Upper lobe of left lung (tissue), 4 donors: ENCODE results near the gene TAPBPL.

ENCODE experiments used
- CTCF ChIP-seq, 6 experiments: fragments of 450-650 bp in 4 of 6; fragments of 200-600 bp in 2 of 6; sonication (generic) in 2 of 6; IDR thresholded peaks; one replicate each; pipeline ENCODE4 v1.5.1; 2016 to 2019; ENCODE audit warnings: antibody characterized with exemption in 6 of 6
- EP300 ChIP-seq, 4 donors: sonication (generic); formaldehyde crosslinking; IDR thresholded peaks; one replicate each; pipeline ENCODE4 v1.5.1; 2017; ENCODE audit warnings: antibody characterized with exemption in 4 of 4, control low read depth in 2 of 4
- POLR2A ChIP-seq, 4 donors: fragments of 450-650 bp; IDR thresholded peaks; one replicate each; pipeline ENCODE4 v1.5.1; 2016 to 2017; ENCODE audit warnings: antibody characterized with exemption in 4 of 4, mild to moderate bottlenecking in 2 of 4
- POLR2AphosphoS5 ChIP-seq, 2 donors: sonication (generic); formaldehyde crosslinking; IDR thresholded peaks; one replicate each; pipeline ENCODE4 v1.5.1; 2017; ENCODE audit warnings: antibody characterized with exemption in 2 of 2

GRCh38 chr12:6418796-6419195, 33.0 kb upstream of the TAPBPL start:
- TF ChIP-seq CTCF (IDR thresholded peaks at IDR 0.05) (no peak), POLR2A (IDR thresholded peaks at IDR 0.05) (no peak), EP300 (IDR thresholded peaks at IDR 0.05) (no peak), POLR2AphosphoS5 (IDR thresholded peaks at IDR 0.05) (no peak)
